GM18519 (cell line): ENCODE data around the gene CSTA.
"Not testable (repeated sequence)": the region's sequence is repeated elsewhere in the genome, so short reads cannot be mapped to it uniquely, and the experiment has no call there.

ENCODE experiments used
- ATAC-seq: cut with Tn5 transposase; IDR thresholded peaks from one replicate; pipeline ENCODE4 v1.9.1; 2021; ENCODE audit warnings: mild to moderate bottlenecking, moderate library complexity; ENCODE audit not compliant: unreplicated experiment, low FRiP score

The CSTA gene

GRCh38 chr3:122318620-122319019, 6.4 kb upstream of the CSTA start:
- no peak for ATAC-seq

GRCh38 chr3:122322095-122323075, 2.7 kb upstream of the CSTA start:
- no peak for ATAC-seq

GRCh38 chr3:122325769-122326168, 721 bp downstream of the CSTA start:
- no peak for ATAC-seq

- ATAC-seq: no peak
Measured at GRCh38 chr3:122331886-122332285, 6.8 kb downstream of the CSTA start.

GRCh38 chr3:122332551-122332950, 7.5 kb downstream of the CSTA start:
- no peak for ATAC-seq

GRCh38 chr3:122342803-122343202, 17.8 kb downstream of the CSTA start:
- ATAC-seq: no peak

GRCh38 chr3:122343654-122344053, 18.6 kb downstream of the CSTA start:
- no peak for ATAC-seq

GRCh38 chr3:122349171-122349570, 24.1 kb downstream of the CSTA start:
- ATAC-seq: no peak

GRCh38 chr3:122350814-122351418, 25.9 kb downstream of the CSTA start:
- ATAC-seq: no peak

- ATAC-seq: no peak
Measured at GRCh38 chr3:122351612-122352011, 26.6 kb downstream of the CSTA start.

DNA sequence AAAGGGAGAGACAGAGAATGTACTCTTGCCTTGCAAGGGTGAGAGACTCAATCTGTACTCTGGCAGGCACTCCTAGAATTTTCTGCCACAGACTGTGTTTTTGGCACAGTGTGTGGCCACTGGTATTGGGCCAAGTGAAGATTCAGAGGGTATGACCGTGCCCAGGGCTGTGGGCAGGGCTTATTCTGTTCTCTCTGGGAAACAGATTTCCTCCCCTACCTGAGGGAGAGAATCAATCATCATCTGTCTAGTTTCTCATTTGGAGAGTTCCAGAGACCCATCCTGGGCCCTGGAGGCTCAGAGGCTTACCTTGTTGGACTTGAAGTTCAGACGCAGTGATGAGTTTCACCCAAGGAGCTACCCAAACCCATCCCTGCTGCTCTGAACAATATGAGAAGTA, 28.2 kb downstream of the CSTA start:
- ATAC-seq: no peak

GRCh38 chr3:122353893-122354401, 28.9 kb downstream of the CSTA start:
- no peak for ATAC-seq

DNA sequence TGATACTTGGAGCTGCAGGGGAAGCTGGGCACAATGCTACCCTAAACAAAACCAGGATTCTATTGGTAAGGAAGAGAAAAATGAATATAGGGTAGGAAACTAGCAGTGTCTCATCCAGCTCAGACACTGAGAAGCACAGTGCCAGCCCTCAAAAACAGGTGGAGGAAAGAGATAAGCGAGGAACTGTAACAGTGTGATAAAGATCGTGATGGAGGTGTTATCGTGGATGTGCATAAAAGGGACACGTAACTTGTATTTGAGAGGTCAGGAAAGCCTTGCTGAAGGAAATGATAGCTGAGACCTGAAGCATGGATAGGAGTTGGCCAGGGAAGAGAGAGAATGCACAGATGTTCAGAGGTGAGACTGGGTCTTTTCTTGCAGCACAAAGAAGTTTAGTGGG, 30.6 kb downstream of the CSTA start:
- no peak for ATAC-seq

GRCh38 chr3:122356402-122356801, 31.4 kb downstream of the CSTA start:
- ATAC-seq: no peak

DNA sequence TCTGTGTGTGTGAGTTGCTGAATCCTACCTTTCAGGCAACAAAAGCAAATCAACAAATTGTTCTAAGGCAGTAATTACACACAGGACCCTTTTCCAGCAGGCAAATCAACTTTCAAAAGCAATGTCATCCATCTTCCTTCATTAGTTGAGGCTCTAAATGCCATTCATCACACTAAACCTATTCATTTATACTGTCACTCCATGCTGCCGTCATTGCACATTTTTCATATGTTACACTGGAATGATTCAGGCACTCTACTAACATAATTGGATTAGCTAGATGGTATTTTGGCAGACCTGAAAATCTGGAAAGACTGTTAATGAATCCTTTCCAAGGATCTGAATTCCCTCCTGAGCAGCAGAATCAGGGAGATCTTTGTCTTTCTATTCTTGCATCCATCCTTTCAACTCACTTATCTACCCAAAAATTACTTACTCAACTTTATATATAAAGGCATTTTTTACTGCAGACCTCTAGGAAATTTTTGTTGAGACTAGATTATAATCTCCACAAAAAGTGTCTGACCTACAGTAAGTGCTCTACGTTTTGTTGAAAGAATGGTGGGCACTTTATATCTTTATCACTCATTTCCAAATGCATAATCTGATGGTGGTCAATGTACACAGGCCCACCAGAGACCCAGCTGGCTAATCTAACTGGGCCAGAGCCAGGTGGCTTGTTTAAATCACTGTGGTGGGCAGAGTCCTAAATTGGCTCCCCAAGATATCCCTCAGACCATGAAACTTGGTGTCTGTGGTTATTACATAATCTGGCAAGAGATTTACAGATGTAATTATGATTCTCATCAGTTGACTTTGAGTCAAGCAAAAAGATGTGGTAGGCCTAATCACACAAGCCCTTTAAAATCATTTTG, 33.0 kb downstream of the CSTA start:
- no peak for ATAC-seq

GRCh38 chr3:122358703-122359032, 33.6 kb downstream of the CSTA start:
- no peak for ATAC-seq

DNA sequence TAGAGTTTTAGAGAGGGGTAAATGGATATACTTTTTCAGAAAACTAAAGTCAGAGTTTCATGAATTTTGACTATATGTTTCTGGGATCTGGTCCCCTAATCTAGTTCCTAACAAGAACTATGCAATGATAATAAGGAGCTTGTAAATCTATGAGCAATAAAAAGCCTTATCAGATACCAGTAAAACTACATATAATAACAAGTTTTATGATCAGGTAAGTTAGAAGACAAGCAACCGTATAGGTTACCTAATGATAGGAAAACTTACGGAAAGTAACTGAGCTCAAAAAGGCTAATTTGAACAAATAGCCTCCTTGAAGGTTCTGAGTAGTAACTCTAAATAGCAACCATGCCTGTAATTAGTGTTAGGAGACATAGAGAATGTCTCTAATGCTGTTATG, 37.0 kb downstream of the CSTA start:
- ATAC-seq: no peak

GRCh38 chr3:122364490-122364889, 39.4 kb downstream of the CSTA start:
- no peak for ATAC-seq

GRCh38 chr3:122365073-122365472, 40.0 kb downstream of the CSTA start:
- no peak for ATAC-seq

DNA sequence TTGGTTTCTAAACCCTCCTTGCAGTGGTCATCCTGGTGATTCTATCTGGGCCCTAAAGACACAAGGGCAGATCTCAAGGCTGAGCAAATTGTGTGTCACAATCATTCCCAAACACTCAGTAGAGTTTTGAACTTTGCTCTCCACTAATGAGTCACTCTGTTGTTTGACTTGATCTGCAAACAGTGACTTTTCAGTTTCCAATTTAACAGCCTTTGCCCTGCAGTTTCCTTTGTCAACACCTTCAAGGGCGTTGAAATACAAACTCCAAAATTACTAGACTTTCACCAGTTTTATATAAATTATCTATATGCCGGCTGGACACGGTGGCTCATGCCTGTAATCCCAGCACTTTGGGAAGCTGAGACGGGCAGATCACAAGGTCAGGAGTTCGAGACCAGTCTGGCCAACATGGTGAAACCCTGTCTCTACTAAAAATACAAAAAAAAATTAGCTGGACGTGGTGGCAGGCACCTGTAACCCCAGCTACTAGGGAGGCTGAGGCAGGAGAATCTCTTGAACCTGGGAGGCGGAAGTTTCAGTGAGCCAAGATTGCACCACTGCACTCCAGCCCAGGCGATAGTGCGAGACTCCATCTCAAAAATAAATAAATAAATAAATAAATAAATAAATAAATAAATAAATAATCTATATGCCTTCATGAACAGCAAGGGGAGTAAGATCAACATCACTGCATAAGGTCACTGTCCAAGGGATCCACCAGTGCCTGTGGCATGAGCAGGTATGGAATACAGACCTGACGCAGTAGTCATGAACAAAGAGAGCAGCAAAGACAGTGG, 40.7 kb downstream of the CSTA start:
- not testable (repeated sequence) for ATAC-seq
